HFFc6 (cell line): ENCODE measurements around the gene LCN2. TPM values are rescaled to one million over a fixed set of nuclear protein-coding genes. Genes with fewer than 3 reads are reported as not detected.
"Not testable (repeated sequence)": the region's sequence is repeated elsewhere in the genome, so short reads cannot be mapped to it uniquely, and the experiment has no call there.

Experiments used
- DNase-seq: peaks from one replicate; pipeline ENCODE4 v3.0.0-alpha.2; 2018
- H3K27ac Mint-ChIP-seq: 2 replicates; pipeline ENCODE4 v1.8.0; 2020; ENCODE audit warnings: mild to moderate bottlenecking, mixed read lengths
- H3K27me3 Mint-ChIP-seq: 2 replicates; pipeline ENCODE4 v1.8.0; 2021; ENCODE audit warnings: mild to moderate bottlenecking, moderate library complexity, mixed read lengths; ENCODE audit not compliant: insufficient read depth
- H3K36me3 Mint-ChIP-seq: 2 replicates; pipeline ENCODE4 v1.8.0; 2021; ENCODE audit warnings: low read depth, mixed read lengths
- H3K4me1 Mint-ChIP-seq: 2 replicates; pipeline ENCODE4 v1.8.0; 2020; ENCODE audit warnings: low read depth, mixed read lengths
- H3K4me3 Mint-ChIP-seq: 2 replicates; pipeline ENCODE4 v1.8.0; 2020; ENCODE audit warnings: mild to moderate bottlenecking, moderate library complexity, mixed read lengths
- H3K9me3 Mint-ChIP-seq: 2 replicates; pipeline ENCODE4 v1.8.0; 2020; ENCODE audit warnings: mild to moderate bottlenecking, mixed read lengths
- CTCF ChIP-seq: fragments of 200-600 bp; sonication (generic); IDR thresholded peaks from 2 replicates; pipeline ENCODE4 v1.5.0; 2021; ENCODE audit warnings: antibody characterized with exemption, mild to moderate bottlenecking
- total RNA-seq, 6 experiments: library from RNA; stranded (reverse); fragmentation: NEBNext Ultra II Directional; extraction: Animal tissue kit (Norgen Biotek cat#: 25700); gene quantifications; 2 replicates in 1 of 6; 3 replicates in 5 of 6; pipeline ENCODE4 v1.2.3, GENCODE V29; 2021

Gene LCN2
- total RNA-seq, 6 experiments from 2014 or later: not detected

DNA sequence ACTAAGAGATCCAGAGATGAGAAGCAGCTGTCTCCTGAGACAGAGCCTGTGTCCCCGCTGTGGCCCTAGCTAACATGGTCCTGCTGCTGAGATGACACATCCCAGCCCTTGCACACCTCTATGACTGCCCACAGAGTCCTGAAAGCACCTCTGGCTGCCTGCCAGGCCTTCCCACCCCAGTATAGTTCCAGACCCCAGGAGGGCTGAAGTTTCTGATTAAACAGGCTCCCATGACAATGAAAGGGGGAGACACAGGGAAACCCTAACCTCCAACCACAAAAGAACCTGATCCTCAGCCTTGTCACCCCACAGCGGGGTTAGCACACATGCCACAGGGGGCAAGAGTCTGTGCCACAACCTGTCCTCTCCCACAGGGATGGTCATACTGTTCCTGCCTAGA is 26.5 kb downstream of the LCN2 start:
- peaks cover 13% of the 10 kb centered on the region for H3K4me1 Mint-ChIP-seq
- no peak overlapping the region for H3K4me3 Mint-ChIP-seq
- H3K27ac Mint-ChIP-seq: peak overlapping the region; percentile 32

GRCh38 chr9:128178806-128179431 is 29.7 kb downstream of the LCN2 start:
- Mint-ChIP-seq H3K4me1 (peaks cover 20% of the 10 kb centered on the region), H3K27ac (no peak overlapping the region), H3K9me3 (no peaks in the 10 kb centered on the region), H3K27me3 (no peaks in the 10 kb centered on the region), H3K36me3 (peaks cover 25% of the 10 kb centered on the region), H3K4me3 (no peak overlapping the region)
- TF ChIP-seq CTCF: no peak
- DNase-seq: no peak

More for the DNA sequence above, 26.5 kb downstream of the LCN2 start:
- Mint-ChIP-seq H3K36me3 (peaks cover 11% of the 10 kb centered on the region; the same call in 1 of the 2 replicates), H3K9me3 (no peaks in the 10 kb centered on the region), H3K27me3 (no peaks in the 10 kb centered on the region)
- TF ChIP-seq CTCF: no peak
- DNase-seq: no peak

GRCh38 chr9:128180001-128180400 is 30.7 kb downstream of the LCN2 start:
- H3K27ac Mint-ChIP-seq: no peak overlapping the region
- H3K4me1 Mint-ChIP-seq: peaks cover 17% of the 10 kb centered on the region
- peaks cover 28% of the 10 kb centered on the region for H3K36me3 Mint-ChIP-seq
- H3K9me3 Mint-ChIP-seq: no peaks in the 10 kb centered on the region
- TF ChIP-seq CTCF: no peak
- no peaks in the 10 kb centered on the region for H3K27me3 Mint-ChIP-seq
- no peak overlapping the region for H3K4me3 Mint-ChIP-seq
- no peak for DNase-seq

- Mint-ChIP-seq H3K36me3 (peaks cover 28% of the 10 kb centered on the region), H3K9me3 (no peaks in the 10 kb centered on the region), H3K4me3 (no peak overlapping the region), H3K27me3 (no peaks in the 10 kb centered on the region), H3K4me1 (peaks cover 13% of the 10 kb centered on the region), H3K27ac (no peak overlapping the region)
- TF ChIP-seq CTCF: no peak
- no peak for DNase-seq
These were observed 31.2 kb downstream of the LCN2 start for GRCh38 chr9:128180447-128180846.

- H3K27me3 Mint-ChIP-seq, H3K4me3 Mint-ChIP-seq, H3K4me1 Mint-ChIP-seq, H3K9me3 Mint-ChIP-seq, H3K27ac Mint-ChIP-seq: not testable (repeated sequence)
- TF ChIP-seq CTCF: peak; percentile 69
- peaks cover 32% of the 10 kb centered on the region for H3K36me3 Mint-ChIP-seq
- peak; percentile 44 for DNase-seq
These were observed 32.2 kb downstream of the LCN2 start for GRCh38 chr9:128181480-128181879.
